C4-2B (cell line): Measurements from ENCODE around the gene CCDC85C.

Experiments
- ZFX ChIP-seq: fragments of 450-650 bp; IDR thresholded peaks from 2 replicates; pipeline ENCODE4 v1.6.1; 2017
- TF ChIP-seq, protein P1 (sequence below): fragments of 450-650 bp; conservative IDR thresholded peaks from 2 replicates; pipeline ENCODE4 v1.5.1; 2017; ENCODE audit warnings: mild to moderate bottlenecking

DNA sequence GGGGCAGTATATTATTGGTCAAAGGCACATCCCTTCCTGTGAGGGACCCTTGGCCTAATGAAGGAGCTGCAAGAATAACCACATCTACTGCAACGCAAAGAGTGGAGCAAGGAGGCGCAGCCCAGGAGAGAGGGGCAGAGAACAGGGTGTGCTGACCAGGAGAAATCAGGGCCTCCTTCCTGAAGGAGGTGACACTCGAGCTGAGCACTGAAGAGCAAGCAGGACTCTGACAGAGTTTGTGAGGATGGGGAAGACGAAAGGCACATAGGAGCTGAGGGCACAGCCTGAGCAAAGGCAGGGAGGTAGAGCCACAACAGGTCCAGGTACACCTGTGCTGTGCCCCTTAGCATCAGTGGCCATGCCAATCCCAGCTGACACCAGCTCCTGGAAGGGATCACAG is 60.6 kb downstream of the CCDC85C start:
- TF ChIP-seq, protein P1, sequence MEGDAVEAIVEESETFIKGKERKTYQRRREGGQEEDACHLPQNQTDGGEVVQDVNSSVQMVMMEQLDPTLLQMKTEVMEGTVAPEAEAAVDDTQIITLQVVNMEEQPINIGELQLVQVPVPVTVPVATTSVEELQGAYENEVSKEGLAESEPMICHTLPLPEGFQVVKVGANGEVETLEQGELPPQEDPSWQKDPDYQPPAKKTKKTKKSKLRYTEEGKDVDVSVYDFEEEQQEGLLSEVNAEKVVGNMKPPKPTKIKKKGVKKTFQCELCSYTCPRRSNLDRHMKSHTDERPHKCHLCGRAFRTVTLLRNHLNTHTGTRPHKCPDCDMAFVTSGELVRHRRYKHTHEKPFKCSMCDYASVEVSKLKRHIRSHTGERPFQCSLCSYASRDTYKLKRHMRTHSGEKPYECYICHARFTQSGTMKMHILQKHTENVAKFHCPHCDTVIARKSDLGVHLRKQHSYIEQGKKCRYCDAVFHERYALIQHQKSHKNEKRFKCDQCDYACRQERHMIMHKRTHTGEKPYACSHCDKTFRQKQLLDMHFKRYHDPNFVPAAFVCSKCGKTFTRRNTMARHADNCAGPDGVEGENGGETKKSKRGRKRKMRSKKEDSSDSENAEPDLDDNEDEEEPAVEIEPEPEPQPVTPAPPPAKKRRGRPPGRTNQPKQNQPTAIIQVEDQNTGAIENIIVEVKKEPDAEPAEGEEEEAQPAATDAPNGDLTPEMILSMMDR, result no peak
- no peak for TF ChIP-seq ZFX
